HAP-1 (cell line): Measurements from ENCODE around the gene GALNT17.

Experiments
- DNase-seq, 2 experiments: peaks; one replicate each; pipeline ENCODE4 v3.0.0-alpha.2; 2016 to 2020; ENCODE audit warnings: low spot score in 2 of 2
- H3K27me3 ChIP-seq: fragments of 250-450 bp; sonication (Bioruptor Pico); 2 replicates; pipeline ENCODE4 v1.5.1; 2020; ENCODE audit warnings: low read depth, mild to moderate bottlenecking, moderate library complexity
- H3K36me3 ChIP-seq: fragments of 250-450 bp; sonication (Bioruptor Pico); replicated peaks from 2 replicates; pipeline ENCODE4 v1.5.1; 2020; ENCODE audit warnings: mild to moderate bottlenecking
- H3K4me1 ChIP-seq: fragments of 250-450 bp; sonication (Bioruptor Pico); 2 replicates; pipeline ENCODE4 v1.5.1; 2020; ENCODE audit warnings: mild to moderate bottlenecking
- H3K4me3 ChIP-seq: fragments of 250-450 bp; sonication (Bioruptor Pico); 2 replicates; pipeline ENCODE4 v1.5.1; 2020; ENCODE audit warnings: mild to moderate bottlenecking, moderate library complexity
- H3K9me3 ChIP-seq: fragments of 250-450 bp; sonication (Bioruptor Pico); 2 replicates; pipeline ENCODE4 v1.5.1; 2020; ENCODE audit warnings: mild to moderate bottlenecking, moderate library complexity
- in situ Hi-C: fragments of 300-500 bp; cut with MboI; formaldehyde crosslinking; loops from 3 replicates; pipeline ENCODE4 v1.14.3; 2020; ENCODE audit warnings: low sequenced_read_pairs, inconsistent platforms, mixed read lengths

GALNT17 gene

DNA sequence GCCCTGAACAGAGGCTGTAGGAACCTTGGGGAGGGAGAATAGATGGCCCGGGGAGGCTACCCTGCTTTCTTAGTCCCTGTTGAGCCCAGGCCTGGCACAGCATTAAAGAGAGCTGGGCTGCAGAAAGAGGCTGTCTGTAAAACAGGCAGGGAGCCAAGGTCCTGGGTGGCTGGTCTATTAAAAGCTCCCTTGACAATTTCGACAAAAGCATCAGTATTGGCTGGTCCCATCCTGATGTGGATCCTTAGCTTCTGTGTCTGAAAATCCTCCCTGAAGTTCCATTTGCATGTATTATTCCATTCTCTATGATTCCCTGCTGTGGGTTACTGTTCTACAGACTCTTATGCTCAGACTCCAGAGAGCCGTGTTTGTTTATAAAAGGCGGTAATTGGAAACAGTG lies 158.5 kb downstream of the GALNT17 start:
- Histone ChIP-seq H3K4me3 (no peak overlapping the region), H3K9me3 (no peaks in the 10 kb centered on the region), H3K4me1 (no peaks in the 10 kb centered on the region), H3K36me3 (no peaks in the 10 kb centered on the region), H3K27me3 (no peaks in the 10 kb centered on the region)
- in situ Hi-C loops: no loop called here
- DNase-seq: no peak

DNA sequence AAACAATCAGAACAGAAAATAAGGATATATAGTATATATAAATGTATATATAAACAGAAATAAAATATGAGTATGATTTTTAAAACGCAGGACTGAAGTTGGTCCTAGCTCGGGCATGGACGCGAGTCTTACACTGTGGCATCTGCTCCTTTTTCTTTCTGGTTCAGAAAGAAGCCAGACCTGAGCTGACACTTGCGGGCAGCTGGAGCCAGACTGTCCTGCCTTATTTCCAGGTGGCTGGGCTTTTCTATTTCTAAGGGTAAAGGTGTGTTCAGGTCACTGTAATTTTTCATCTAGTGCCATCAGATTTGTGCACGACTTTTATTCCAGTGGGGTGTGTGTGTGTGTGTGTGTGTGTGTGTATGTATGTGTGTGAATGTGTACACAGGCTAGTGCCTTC lies 166.4 kb downstream of the GALNT17 start:
- no peak for DNase-seq
- Histone ChIP-seq H3K4me3 (no peak overlapping the region), H3K27me3 (no peaks in the 10 kb centered on the region), H3K9me3 (no peaks in the 10 kb centered on the region), H3K36me3 (no peaks in the 10 kb centered on the region), H3K4me1 (no peaks in the 10 kb centered on the region)
- in situ Hi-C loops: no loop called here

- no peaks in the 10 kb centered on the region for H3K4me1 ChIP-seq
- in situ Hi-C loops: no loop called here
- no peaks in the 10 kb centered on the region for H3K27me3 ChIP-seq
- DNase-seq: no peak
- H3K36me3 ChIP-seq: no peaks in the 10 kb centered on the region
- no peak overlapping the region for H3K4me3 ChIP-seq
- H3K9me3 ChIP-seq: no peaks in the 10 kb centered on the region
Measured at GRCh38 chr7:71300086-71300485, 168.1 kb downstream of the GALNT17 start.

- Histone ChIP-seq H3K4me1 (no peaks in the 10 kb centered on the region), H3K9me3 (no peaks in the 10 kb centered on the region), H3K4me3 (no peak overlapping the region), H3K27me3 (no peaks in the 10 kb centered on the region), H3K36me3 (no peaks in the 10 kb centered on the region)
- no peak for DNase-seq
- in situ Hi-C loops: no loop called here
Measured at GRCh38 chr7:71300603-71301002, 168.7 kb downstream of the GALNT17 start.

GRCh38 chr7:71301167-71301566 lies 169.2 kb downstream of the GALNT17 start:
- in situ Hi-C loops: no loop called here
- Histone ChIP-seq H3K4me3 (no peak overlapping the region), H3K4me1 (no peaks in the 10 kb centered on the region), H3K36me3 (no peaks in the 10 kb centered on the region), H3K9me3 (no peaks in the 10 kb centered on the region), H3K27me3 (no peaks in the 10 kb centered on the region)
- DNase-seq: no peak

GRCh38 chr7:71303566-71303965 lies 171.6 kb downstream of the GALNT17 start:
- Histone ChIP-seq H3K27me3 (no peaks in the 10 kb centered on the region), H3K4me3 (no peak overlapping the region), H3K4me1 (no peaks in the 10 kb centered on the region), H3K36me3 (no peaks in the 10 kb centered on the region), H3K9me3 (no peaks in the 10 kb centered on the region)
- DNase-seq: no peak
- in situ Hi-C loops: no loop called here

- no peaks in the 10 kb centered on the region for H3K4me1 ChIP-seq
- no peaks in the 10 kb centered on the region for H3K27me3 ChIP-seq
- in situ Hi-C loops: no loop called here
- H3K36me3 ChIP-seq: no peaks in the 10 kb centered on the region
- no peak overlapping the region for H3K4me3 ChIP-seq
- DNase-seq: no peak
- H3K9me3 ChIP-seq: no peaks in the 10 kb centered on the region
Measured at GRCh38 chr7:71308096-71308495, 176.2 kb downstream of the GALNT17 start.

DNA sequence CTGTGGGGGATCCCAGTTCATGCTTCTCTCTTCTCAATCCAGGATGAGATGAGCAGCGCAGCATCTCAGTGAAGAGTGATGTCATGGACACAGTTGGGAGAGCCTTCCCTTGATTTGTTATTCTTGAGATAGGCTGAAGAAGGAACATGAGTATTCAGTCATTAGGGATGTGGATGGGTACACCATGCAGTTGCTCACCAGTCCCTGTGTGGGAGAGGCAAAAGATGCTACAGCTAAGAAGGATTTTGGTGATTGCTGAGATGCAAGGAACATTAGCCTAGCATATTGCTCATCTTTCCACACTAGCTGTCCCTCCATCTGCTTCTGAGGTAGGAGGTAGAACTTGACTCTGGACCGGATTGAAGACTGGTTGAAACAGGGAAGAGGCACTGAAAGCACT lies 179.6 kb downstream of the GALNT17 start:
- no peaks in the 10 kb centered on the region for H3K36me3 ChIP-seq
- no peak for DNase-seq
- in situ Hi-C loops: no loop called here

GRCh38 chr7:71312755-71313490 lies 181.0 kb downstream of the GALNT17 start:
- in situ Hi-C loops: no loop called here
- Histone ChIP-seq H3K4me3 (no peak overlapping the region), H3K4me1 (no peaks in the 10 kb centered on the region), H3K27me3 (no peaks in the 10 kb centered on the region), H3K36me3 (no peaks in the 10 kb centered on the region), H3K9me3 (no peaks in the 10 kb centered on the region; the same call in 1 of the 2 replicates)
- DNase-seq: no peak

More for the DNA sequence above, 179.6 kb downstream of the GALNT17 start:
- Histone ChIP-seq H3K4me1 (no peaks in the 10 kb centered on the region), H3K4me3 (no peak overlapping the region), H3K9me3 (no peaks in the 10 kb centered on the region; the same call in 1 of the 2 replicates), H3K27me3 (no peaks in the 10 kb centered on the region)

DNA sequence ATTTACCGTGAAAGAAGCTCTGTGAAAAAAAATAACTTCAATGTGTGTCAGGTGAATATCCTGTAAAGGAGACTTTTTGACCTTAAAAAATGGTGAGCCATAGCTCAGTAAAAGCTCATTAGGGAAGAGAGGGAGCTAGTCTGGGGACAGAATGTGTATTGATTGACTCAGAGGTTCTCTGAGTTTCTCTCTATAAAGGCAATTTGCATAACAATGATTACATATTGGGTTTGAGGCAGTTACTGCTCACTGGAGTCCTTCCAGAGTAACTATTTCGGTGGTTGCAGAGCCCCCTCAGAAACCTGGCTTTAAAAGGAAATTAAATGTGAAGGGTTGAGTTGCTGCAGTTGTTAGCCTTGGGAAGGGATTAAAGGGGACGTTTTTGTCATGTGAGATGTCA lies 181.6 kb downstream of the GALNT17 start:
- H3K4me1 ChIP-seq: no peaks in the 10 kb centered on the region
- no peaks in the 10 kb centered on the region; the same call in 1 of the 2 replicates for H3K9me3 ChIP-seq
- no peaks in the 10 kb centered on the region for H3K27me3 ChIP-seq
- no peak overlapping the region for H3K4me3 ChIP-seq
- H3K36me3 ChIP-seq: no peaks in the 10 kb centered on the region
- no peak for DNase-seq
- in situ Hi-C loops: no loop called here

GRCh38 chr7:71320916-71321315 lies 189.0 kb downstream of the GALNT17 start:
- no peak for DNase-seq
- H3K4me3 ChIP-seq: no peak overlapping the region

DNA sequence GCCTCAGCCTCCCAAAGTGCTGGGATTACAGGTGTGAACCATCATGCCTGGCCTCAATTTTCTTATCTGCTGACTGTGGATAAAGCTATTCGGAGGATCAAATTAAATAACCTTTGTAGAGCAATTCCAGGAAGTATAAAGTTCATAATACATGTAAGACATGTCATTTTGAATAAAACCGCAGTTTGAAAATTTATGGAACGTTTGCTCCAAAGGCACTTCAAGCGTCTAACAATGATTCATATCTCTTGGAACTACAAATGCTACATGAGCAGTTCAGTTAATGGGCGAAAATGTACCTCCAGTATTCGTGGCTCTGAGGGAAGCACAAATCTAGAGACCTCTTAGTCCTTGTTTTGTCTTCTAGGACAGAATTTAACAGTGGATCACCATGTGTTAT lies 190.3 kb downstream of the GALNT17 start:
- in situ Hi-C loops: no loop called here
- DNase-seq: no peak
- Histone ChIP-seq H3K9me3 (no peaks in the 10 kb centered on the region), H3K4me1 (no peaks in the 10 kb centered on the region), H3K36me3 (no peaks in the 10 kb centered on the region), H3K4me3 (no peak overlapping the region), H3K27me3 (no peaks in the 10 kb centered on the region)

More at GRCh38 chr7:71320916-71321315, 189.0 kb downstream of the GALNT17 start:
- Histone ChIP-seq H3K4me1 (no peaks in the 10 kb centered on the region), H3K36me3 (no peaks in the 10 kb centered on the region), H3K9me3 (no peaks in the 10 kb centered on the region), H3K27me3 (no peaks in the 10 kb centered on the region)
- in situ Hi-C loops: no loop called here

- no peaks in the 10 kb centered on the region for H3K4me1 ChIP-seq
- H3K4me3 ChIP-seq: no peak overlapping the region
- H3K27me3 ChIP-seq: no peaks in the 10 kb centered on the region
- no peaks in the 10 kb centered on the region for H3K9me3 ChIP-seq
- H3K36me3 ChIP-seq: no peaks in the 10 kb centered on the region
- DNase-seq: no peak
- in situ Hi-C loops: no loop called here
Measured at GRCh38 chr7:71323726-71324125, 191.8 kb downstream of the GALNT17 start.

DNA sequence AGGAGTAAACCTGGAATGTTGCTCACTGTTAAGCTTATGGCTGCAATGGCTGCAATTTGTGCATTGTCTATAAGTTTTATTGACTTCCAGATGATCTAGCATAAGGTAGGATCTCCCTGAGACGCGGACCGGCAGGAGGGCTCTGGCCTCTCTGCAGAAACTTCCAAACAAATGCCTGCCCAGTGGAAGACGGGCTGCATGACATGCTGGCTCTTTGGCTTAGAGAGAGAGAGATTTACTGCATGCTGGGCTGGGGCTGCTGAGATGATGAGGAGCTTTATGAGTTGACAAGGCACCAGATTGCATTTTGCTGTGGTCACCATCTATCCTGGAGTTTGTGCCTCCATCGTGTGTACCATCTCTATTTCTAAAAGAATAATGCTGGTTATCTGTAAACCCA lies 193.2 kb downstream of the GALNT17 start:
- Histone ChIP-seq H3K9me3 (no peaks in the 10 kb centered on the region), H3K4me1 (no peaks in the 10 kb centered on the region), H3K27me3 (no peaks in the 10 kb centered on the region), H3K4me3 (no peak overlapping the region), H3K36me3 (no peaks in the 10 kb centered on the region)
- in situ Hi-C loops: no loop called here
- DNase-seq: no peak

- in situ Hi-C loops: no loop called here
- no peaks in the 10 kb centered on the region for H3K36me3 ChIP-seq
- DNase-seq: no peak
- H3K27me3 ChIP-seq: no peaks in the 10 kb centered on the region
- no peak overlapping the region for H3K4me3 ChIP-seq
- H3K4me1 ChIP-seq: no peaks in the 10 kb centered on the region
- H3K9me3 ChIP-seq: no peaks in the 10 kb centered on the region
Measured at GRCh38 chr7:71326595-71326994, 194.7 kb downstream of the GALNT17 start.
